ACC112 (cell line): Measurements from ENCODE around the gene KATNAL2.
A peak's percentile ranks its signal among the peaks of the same experiment; 100 is the strongest.
"Not testable (repeated sequence)": the region's sequence is repeated elsewhere in the genome, so short reads cannot be mapped to it uniquely, and the experiment has no call there.

Experiments used
- H2AFZ ChIP-seq: fragments of 200-600 bp; sonication (generic); one replicate; pipeline ENCODE4 v1.6.0; 2017; ENCODE audit warnings: antibody characterized with exemption, low read length; ENCODE audit not compliant: unreplicated experiment
- H3K27ac ChIP-seq: fragments of 200-600 bp; sonication (generic); 2 replicates; pipeline ENCODE4 v1.5.1; 2014; ENCODE audit warnings: low read depth, mild to moderate bottlenecking, antibody characterized with exemption, low read length, moderate library complexity
- H3K27me3 ChIP-seq: fragments of 200-600 bp; sonication (generic); 2 replicates; pipeline ENCODE4 v1.6.1; 2014; ENCODE audit warnings: mild to moderate bottlenecking, antibody characterized with exemption, low read length, moderate library complexity, mixed read lengths; ENCODE audit not compliant: insufficient read depth
- H3K36me3 ChIP-seq: fragments of 200-600 bp; sonication (generic); 2 replicates; pipeline ENCODE4 v1.6.1; 2016; ENCODE audit warnings: mild to moderate bottlenecking, antibody characterized with exemption, low read length, moderate library complexity, mixed read lengths; ENCODE audit not compliant: insufficient read depth
- H3K4me1 ChIP-seq: fragments of 200-600 bp; sonication (generic); one replicate; pipeline ENCODE4 v1.6.1; 2016; ENCODE audit warnings: low read length, mixed read lengths; ENCODE audit not compliant: insufficient read depth, unreplicated experiment, control insufficient read depth
- H3K4me3 ChIP-seq: fragments of 200-600 bp; sonication (generic); 2 replicates; pipeline ENCODE4 v1.5.1; 2014; ENCODE audit warnings: mild to moderate bottlenecking, low read depth, low read length
- H3K79me2 ChIP-seq: fragments of 200-600 bp; sonication (generic); one replicate; pipeline ENCODE4 v1.6.0; 2016; ENCODE audit warnings: low read length; ENCODE audit not compliant: control insufficient read depth, unreplicated experiment, insufficient read depth

The KATNAL2 gene

DNA sequence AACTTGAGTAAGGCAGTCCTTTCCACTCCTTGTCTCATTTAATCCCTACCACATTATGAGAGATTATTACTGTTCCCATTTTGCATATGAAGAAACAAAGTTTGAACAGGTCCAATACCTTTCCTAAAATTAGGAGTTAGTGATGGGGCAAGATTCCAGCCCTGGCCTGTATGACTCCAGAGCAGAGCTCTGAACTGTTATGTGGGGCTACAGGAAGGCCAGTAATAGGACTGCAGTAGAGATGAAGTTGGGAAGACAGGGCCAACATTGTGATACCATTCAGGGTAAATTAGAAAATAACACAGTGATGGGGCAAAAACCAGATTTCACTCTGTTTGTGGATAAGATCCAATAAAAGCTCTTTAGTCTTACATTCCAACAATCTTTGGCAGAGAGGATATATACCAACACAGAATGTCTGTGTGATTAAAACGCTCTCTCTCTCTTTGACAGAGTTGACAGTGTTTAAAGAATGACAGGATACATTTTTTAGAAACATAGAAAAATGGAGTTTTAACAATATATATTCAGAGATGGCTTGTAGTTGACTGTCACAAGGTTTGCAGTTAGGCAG lies 22.7 kb downstream of the KATNAL2 start:
- Histone ChIP-seq H3K36me3 (no peaks in the 10 kb centered on the region), H3K4me3 (peak overlapping the region; percentile 44; the same call in 1 of the 2 replicates), H3K79me2 (peaks cover 3% of the 10 kb centered on the region), H2AFZ (peak overlapping the region; percentile 7), H3K27ac (peak overlapping the region; percentile 77), H3K27me3 (no peaks in the 10 kb centered on the region), H3K4me1 (peaks cover 19% of the 10 kb centered on the region)

DNA sequence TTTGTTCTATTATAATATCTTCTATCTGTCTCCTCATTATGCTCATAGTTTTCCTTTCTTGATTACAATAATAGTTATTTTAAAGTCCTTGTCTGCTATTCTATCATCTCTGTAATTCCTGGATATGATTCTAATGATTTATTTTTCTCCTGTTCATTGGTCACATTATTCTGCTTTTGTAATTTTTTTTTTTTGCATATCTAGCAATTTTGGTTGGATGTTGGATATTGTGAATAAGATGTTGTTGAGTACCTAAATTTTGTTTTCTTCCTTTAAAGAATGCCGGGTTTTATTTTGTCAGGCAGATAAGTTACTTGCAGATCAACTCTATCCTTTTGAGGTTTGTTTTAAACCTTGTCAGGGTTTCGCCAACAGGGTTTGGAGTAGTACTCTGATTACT lies 25.2 kb downstream of the KATNAL2 start:
- Histone ChIP-seq H3K27ac (no peak overlapping the region), H2AFZ (no peak overlapping the region)

DNA sequence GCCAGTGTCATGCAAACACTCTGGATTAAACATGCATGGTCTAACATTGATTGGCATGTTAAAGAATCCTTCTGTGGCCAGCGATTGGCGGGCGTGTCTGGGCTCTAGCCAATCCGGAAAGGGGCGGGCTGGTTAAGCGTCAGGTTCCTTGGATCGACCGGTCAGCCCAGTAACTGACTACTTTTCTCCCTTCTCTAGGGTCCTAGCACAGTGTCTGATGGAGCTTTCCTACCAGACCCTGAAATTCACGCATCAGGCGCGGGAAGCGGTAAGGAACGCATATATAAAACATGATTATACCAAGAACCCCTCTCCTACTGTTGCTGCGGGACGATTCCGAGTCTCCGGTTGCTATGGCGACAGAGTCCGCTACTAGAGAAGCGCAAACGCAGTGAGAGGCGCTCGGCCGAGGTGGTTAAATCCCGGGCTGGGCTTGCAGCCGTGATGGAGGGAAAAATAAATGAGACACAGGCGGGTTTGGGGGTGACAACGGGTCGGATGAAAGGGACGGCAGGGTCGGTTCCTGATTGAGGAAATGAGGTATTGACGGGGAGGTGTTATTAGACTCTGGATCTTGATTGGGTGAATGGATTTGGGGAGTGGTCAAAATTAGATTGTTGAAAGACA lies 29.4 kb downstream of the KATNAL2 start:
- Histone ChIP-seq H3K36me3 (no peaks in the 10 kb centered on the region), H3K4me3 (peak overlapping the region; percentile 91), H3K27me3 (no peaks in the 10 kb centered on the region), H3K79me2 (no peaks in the 10 kb centered on the region), H3K27ac (no peak overlapping the region), H2AFZ (peak overlapping the region; percentile 91), H3K4me1 (peaks cover 3% of the 10 kb centered on the region)

More for the DNA sequence above, 25.2 kb downstream of the KATNAL2 start:
- Histone ChIP-seq H3K27me3 (no peaks in the 10 kb centered on the region), H3K36me3 (no peaks in the 10 kb centered on the region), H3K4me1 (peaks cover 22% of the 10 kb centered on the region), H3K79me2 (peaks cover under 1% of the 10 kb centered on the region), H3K4me3 (no peak overlapping the region)

DNA sequence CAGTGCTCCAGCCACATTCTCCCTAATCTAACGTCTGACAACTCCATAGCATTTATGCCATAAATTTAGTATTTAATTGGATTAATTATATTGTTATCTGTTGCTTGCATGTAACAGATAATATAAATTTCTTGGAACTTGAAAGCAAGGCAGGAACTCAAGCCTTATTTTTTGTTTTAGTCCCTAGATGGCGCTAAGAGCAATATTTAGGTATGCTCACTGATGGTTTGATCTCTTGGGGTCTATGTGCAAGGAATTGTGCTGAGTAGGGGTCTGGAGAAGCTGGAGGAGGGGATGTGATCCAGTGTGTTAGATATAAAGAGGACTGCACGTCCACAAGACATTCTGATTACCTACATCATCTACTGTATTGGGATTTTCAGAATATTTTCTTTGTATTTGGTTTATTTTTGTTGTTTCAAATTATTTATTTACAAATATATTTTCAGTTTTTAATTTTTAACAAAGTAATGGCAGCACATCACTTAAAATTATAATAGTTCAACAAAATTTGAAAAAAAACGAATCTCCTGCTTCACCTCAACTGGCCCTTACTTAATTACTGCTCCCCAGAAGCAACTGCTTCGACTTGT lies 32.8 kb downstream of the KATNAL2 start:
- Histone ChIP-seq H3K27me3 (no peaks in the 10 kb centered on the region), H3K27ac (no peak overlapping the region), H3K4me3 (no peak overlapping the region), H3K79me2 (no peaks in the 10 kb centered on the region), H2AFZ (no peak overlapping the region), H3K36me3 (no peaks in the 10 kb centered on the region), H3K4me1 (peaks cover 3% of the 10 kb centered on the region)

DNA sequence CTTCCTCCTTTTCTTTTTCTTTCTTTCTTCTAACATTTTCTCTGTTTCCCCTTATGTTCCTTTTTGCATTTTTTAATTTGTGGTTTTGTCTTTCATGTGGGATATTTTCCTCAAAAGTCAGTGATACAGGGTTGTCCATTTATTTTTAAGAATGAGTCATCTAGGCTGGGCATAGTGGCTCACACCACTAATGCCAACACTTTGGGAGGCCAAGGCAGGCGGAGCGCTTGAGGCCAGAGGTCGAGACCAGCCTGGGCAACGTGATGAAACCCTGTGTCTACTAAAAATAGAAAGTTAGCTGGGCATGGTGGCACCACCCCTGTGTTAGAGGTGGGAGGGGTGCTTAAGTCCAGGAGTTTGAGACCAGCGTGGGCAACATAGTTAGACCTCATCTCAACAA lies 35.8 kb downstream of the KATNAL2 start:
- Histone ChIP-seq H3K27me3 (no peaks in the 10 kb centered on the region), H3K79me2 (no peaks in the 10 kb centered on the region), H3K4me1 (no peaks in the 10 kb centered on the region), H3K27ac (no peak overlapping the region), H3K4me3 (no peak overlapping the region), H3K36me3 (no peaks in the 10 kb centered on the region), H2AFZ (no peak overlapping the region)

DNA sequence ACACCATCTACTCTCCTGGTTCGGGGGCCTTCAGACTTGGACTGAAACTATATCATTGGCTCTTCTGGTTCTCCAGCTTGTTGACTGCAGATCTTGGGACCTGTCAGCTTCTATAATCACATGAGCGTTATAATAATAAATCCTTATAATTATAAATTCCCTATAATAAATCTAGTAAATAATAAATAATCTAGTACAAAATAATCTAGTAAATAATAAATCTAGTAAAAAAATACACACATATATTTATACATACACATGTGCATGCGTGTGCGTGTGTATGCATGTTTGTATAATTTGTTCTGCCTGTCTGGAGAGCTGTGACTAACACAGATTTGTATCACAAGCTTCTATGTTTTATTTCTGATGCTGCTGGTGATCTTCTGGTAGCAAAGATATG lies 40.8 kb downstream of the KATNAL2 start:
- Histone ChIP-seq H3K27ac (no peak overlapping the region), H3K4me3 (no peak overlapping the region), H3K27me3 (no peaks in the 10 kb centered on the region), H2AFZ (no peak overlapping the region), H3K4me1 (no peaks in the 10 kb centered on the region), H3K36me3 (peaks cover 2% of the 10 kb centered on the region; the same call in 1 of the 2 replicates), H3K79me2 (no peaks in the 10 kb centered on the region)

DNA sequence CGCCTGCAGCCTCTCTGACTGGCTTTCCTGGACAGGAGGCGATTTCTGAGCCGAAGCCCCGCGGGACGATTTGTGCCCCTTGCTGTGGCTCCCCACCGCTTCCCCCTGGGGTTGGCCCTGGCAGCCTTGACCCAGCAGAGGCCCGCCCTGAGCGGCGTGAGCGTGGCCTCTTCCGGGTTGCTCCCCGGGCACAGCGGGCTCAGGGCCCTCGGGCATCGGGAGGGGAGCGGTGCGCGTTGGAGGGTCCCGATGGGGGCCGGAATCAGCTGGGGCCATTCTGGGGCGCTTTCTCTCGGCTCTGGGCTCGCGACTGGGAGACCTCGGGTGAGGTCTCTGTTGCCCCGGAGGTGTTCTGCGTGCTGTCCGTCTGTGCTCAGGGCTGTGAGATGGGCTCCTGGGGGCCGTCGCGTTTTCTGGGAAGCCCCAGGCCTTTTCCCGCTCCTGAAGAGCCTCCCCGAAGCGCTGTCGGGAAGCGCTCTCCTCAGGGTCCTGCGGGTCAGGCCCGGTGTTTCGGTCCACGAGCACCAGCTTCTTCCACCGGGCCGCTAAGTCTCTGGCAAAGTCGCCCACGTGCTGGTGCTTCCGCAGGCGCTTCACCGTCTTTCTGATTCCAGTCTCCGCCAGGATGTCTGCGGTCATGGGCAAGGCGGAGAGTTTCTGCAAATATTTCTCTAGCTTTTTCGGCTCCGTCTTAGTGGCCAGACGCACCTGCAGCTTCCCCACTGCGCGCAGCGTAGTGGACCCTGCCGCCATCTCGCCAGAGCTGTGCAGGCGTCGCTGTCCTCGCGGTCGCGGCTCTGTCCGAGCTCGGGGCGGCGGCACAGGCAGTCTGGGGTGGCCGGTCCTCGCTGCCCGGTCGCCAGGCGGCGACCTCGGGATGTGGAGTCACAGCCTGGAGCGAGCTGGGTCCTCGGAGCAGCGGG lies 46.5 kb downstream of the KATNAL2 start:
- not testable (repeated sequence) for H3K27ac ChIP-seq, H2AFZ ChIP-seq, H3K27me3 ChIP-seq, H3K4me3 ChIP-seq, H3K4me1 ChIP-seq, H3K79me2 ChIP-seq, H3K36me3 ChIP-seq

DNA sequence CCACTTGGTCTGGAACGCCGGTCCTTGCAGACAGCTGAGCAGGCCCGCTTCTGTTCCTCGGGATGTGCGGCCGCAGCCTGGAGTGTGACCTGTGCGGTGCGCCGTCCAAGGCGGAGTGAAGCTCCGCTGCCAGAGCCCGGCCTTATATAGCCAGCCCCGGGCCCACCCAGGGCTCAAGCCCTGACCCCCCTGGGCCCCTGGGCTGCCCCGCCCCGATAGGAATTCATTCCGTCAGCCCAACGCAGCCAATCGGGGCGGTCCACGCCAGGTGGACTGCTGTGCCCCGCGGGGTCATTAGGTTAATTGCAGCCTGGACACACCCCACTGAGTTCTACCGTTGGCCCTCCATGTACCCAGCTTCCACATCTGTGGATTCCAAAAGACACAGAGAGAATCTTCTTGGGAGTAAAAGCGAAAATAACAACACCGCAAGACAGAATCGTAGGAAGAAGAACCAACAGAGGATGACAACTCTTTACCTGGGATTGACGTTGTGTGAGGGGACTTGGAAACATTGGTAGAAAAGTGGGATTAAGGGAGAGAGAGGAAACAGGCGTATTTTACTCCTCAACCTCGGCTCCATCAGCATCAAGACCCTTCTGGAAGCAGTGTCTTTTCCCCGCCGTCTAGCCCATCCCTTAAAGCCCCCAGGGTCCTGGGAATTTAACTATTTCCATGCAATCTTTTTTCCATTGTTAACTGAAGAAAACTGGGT lies 47.3 kb downstream of the KATNAL2 start:
- H3K79me2 ChIP-seq, H3K27ac ChIP-seq, H3K4me1 ChIP-seq, H3K36me3 ChIP-seq, H2AFZ ChIP-seq, H3K4me3 ChIP-seq, H3K27me3 ChIP-seq: not testable (repeated sequence)

DNA sequence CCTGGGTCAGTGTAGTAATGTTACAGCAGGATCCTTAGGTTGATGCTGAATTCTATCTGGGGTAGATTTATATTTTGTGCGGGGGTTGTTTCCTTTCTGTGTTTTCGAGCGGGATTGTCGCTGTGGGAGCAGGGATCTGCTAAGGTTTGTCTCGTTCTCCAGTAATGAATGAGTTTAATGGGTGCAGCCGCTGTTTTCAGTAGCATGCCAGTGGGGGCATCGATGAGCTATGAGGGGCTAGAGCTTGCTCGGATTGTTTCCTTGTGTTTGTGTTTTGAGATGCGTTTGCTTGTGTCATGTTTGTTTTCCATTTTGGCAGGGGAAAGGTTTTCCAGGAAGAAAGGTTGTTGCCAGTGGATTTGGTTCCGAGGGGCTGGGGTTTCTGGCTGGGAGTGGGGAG lies 48.9 kb downstream of the KATNAL2 start:
- not testable (repeated sequence) for H3K4me3 ChIP-seq

DNA sequence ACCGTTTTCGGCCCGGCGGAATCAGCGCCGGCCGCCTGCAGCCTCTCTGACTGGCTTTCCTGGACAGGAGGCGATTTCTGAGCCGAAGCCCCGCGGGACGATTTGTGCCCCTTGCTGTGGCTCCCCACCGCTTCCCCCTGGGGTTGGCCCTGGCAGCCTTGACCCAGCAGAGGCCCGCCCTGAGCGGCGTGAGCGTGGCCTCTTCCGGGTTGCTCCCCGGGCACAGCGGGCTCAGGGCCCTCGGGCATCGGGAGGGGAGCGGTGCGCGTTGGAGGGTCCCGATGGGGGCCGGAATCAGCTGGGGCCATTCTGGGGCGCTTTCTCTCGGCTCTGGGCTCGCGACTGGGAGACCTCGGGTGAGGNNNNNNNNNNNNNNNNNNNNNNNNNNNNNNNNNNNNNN lies 52.1 kb downstream of the KATNAL2 start:
- H2AFZ ChIP-seq, H3K27ac ChIP-seq, H3K4me1 ChIP-seq, H3K27me3 ChIP-seq, H3K36me3 ChIP-seq, H3K79me2 ChIP-seq, H3K4me3 ChIP-seq: not testable (repeated sequence)

More for the DNA sequence above, 48.9 kb downstream of the KATNAL2 start:
- H3K79me2 ChIP-seq, H3K36me3 ChIP-seq, H3K27ac ChIP-seq, H3K27me3 ChIP-seq, H2AFZ ChIP-seq, H3K4me1 ChIP-seq: not testable (repeated sequence)
